Left ventricle myocardium superior (tissue), 1 donor: ENCODE data around the gene OSBPL1A. TPM values are rescaled to one million over a fixed set of nuclear protein-coding genes. Genes with fewer than 3 reads are reported as not detected.
A peak's percentile ranks its signal among the peaks of the same experiment; 100 is the strongest.
"Not testable (repeated sequence)": the region's sequence is repeated elsewhere in the genome, so short reads cannot be mapped to it uniquely, and the experiment has no call there.

ENCODE experiments used
- ATAC-seq: fragments of 200-7000 bp; cut with Tn5 transposase; one replicate; pipeline ENCODE4 v1.9.1; 2020; ENCODE audit warnings: mild to moderate bottlenecking, moderate library complexity
- DNase-seq: peaks from one replicate; pipeline ENCODE4 v3.0.0-alpha.2; 2020
- intact Hi-C: fragments of 100-400 bp; cut with micrococcal nuclease; formaldehyde crosslinking; loops from one replicate; pipeline ENCODE4 v1.11.0; 2022
- total RNA-seq: library from RNA; stranded (reverse); fragmentation: NEBNext Ultra II Directional; extraction: Animal tissue kit (Norgen Biotek cat#: 25700); gene quantifications from one replicate; pipeline ENCODE4 v1.2.1, GENCODE V29; 2021
- donor health status: DM: no; HTN: yes; CAD: no; lungs with severe emphysema.

OSBPL1A gene
- total RNA-seq, 1 donor from 2014 or later: 95.2 TPM

GRCh38 chr18:24359787-24360530 is 37.7 kb downstream of the OSBPL1A start:
- ATAC-seq: not testable (repeated sequence)
- intact Hi-C loops: loop anchor here (5.0 kb wide), 1 partner anchor 127 kb away; no protein-coding TSS in a partner anchor

GRCh38 chr18:24354278-24354677 is 43.3 kb downstream of the OSBPL1A start:
- ATAC-seq: no peak
- intact Hi-C loops: no loop called here
- DNase-seq: no peak

More at GRCh38 chr18:24359787-24360530, 37.7 kb downstream of the OSBPL1A start:
- not testable (repeated sequence) for DNase-seq

- intact Hi-C loops: no loop called here
- ATAC-seq: no peak
- DNase-seq: no peak
Observed at GRCh38 chr18:24346254-24346653, 51.4 kb downstream of the OSBPL1A start.

- intact Hi-C loops: no loop called here
- no peak for DNase-seq
Observed at GRCh38 chr18:24344509-24344908, 53.1 kb downstream of the OSBPL1A start.

GRCh38 chr18:24342347-24342746 is 55.3 kb downstream of the OSBPL1A start:
- ATAC-seq (no peak), DNase-seq (no peak)
- intact Hi-C loops: no loop called here

More at GRCh38 chr18:24344509-24344908, 53.1 kb downstream of the OSBPL1A start:
- ATAC-seq: no peak

GRCh38 chr18:24341361-24341760 is 56.3 kb downstream of the OSBPL1A start:
- DNase-seq (no peak), ATAC-seq (no peak)
- intact Hi-C loops: no loop called here

GRCh38 chr18:24333084-24333483 is 64.5 kb downstream of the OSBPL1A start:
- DNase-seq: no peak
- intact Hi-C loops: no loop called here
- ATAC-seq: no peak

- intact Hi-C loops: no loop called here
- ATAC-seq: peak; percentile 98
Observed at GRCh38 chr18:24326211-24326610, 71.4 kb downstream of the OSBPL1A start.

GRCh38 chr18:24322584-24323136 is 75.0 kb downstream of the OSBPL1A start:
- no peak for ATAC-seq
- intact Hi-C loops: no loop called here

More at GRCh38 chr18:24326211-24326610, 71.4 kb downstream of the OSBPL1A start:
- DNase-seq: peak; percentile 31

GRCh38 chr18:24321071-24321470 is 76.6 kb downstream of the OSBPL1A start:
- no peak for ATAC-seq
- intact Hi-C loops: no loop called here
- DNase-seq: no peak

More at GRCh38 chr18:24322584-24323136, 75.0 kb downstream of the OSBPL1A start:
- DNase-seq: no peak

- intact Hi-C loops: no loop called here
- DNase-seq (no peak), ATAC-seq (peak; percentile 25)
Observed at GRCh38 chr18:24319757-24320156, 77.9 kb downstream of the OSBPL1A start.

GRCh38 chr18:24317370-24317769 is 80.3 kb downstream of the OSBPL1A start:
- intact Hi-C loops: no loop called here
- ATAC-seq (no peak), DNase-seq (no peak)

- intact Hi-C loops: no loop called here
- no peak for ATAC-seq
Observed at GRCh38 chr18:24315170-24315569, 82.5 kb downstream of the OSBPL1A start.

GRCh38 chr18:24306201-24306600 is 91.4 kb downstream of the OSBPL1A start:
- no peak for DNase-seq
- no peak for ATAC-seq
- intact Hi-C loops: no loop called here

More at GRCh38 chr18:24315170-24315569, 82.5 kb downstream of the OSBPL1A start:
- DNase-seq: no peak

- no peak for DNase-seq
- intact Hi-C loops: no loop called here
- ATAC-seq: no peak
Observed at GRCh38 chr18:24300703-24301102, 96.9 kb downstream of the OSBPL1A start.

GRCh38 chr18:24296276-24296675 is 101.3 kb downstream of the OSBPL1A start:
- ATAC-seq (no peak), DNase-seq (no peak)
- intact Hi-C loops: no loop called here

- intact Hi-C loops: no loop called here
- DNase-seq (no peak), ATAC-seq (no peak)
Observed at GRCh38 chr18:24293254-24293653, 104.4 kb downstream of the OSBPL1A start.

GRCh38 chr18:24278591-24278990 is 119.0 kb downstream of the OSBPL1A start:
- ATAC-seq (no peak), DNase-seq (no peak)
- intact Hi-C loops: no loop called here

GRCh38 chr18:24277516-24278195 is 120.0 kb downstream of the OSBPL1A start:
- no peak for ATAC-seq
- no peak for DNase-seq
- intact Hi-C loops: no loop called here

- DNase-seq: no peak
- intact Hi-C loops: no loop called here
- ATAC-seq: no peak
Observed at GRCh38 chr18:24276994-24277393, 120.6 kb downstream of the OSBPL1A start.
